Measurements from ENCODE around the gene FABP7.

FABP7 gene

GRCh38 chr6:122798099-122798641, 18.7 kb downstream of the FABP7 start:
- FAIRE-seq: peak; percentile 81
- DNase-seq (ENCODE audit: insufficient read length, low spot score): peak; percentile 4
- no peak for TF ChIP-seq POLR2A (IDR thresholded peaks at IDR 0.05; ENCODE audit: low read depth, low read length)

GRCh38 chr6:122799140-122799745, 19.7 kb downstream of the FABP7 start:
- no peak for TF ChIP-seq POLR2A (IDR thresholded peaks at IDR 0.05; ENCODE audit: low read depth, low read length)
- FAIRE-seq: no peak
- DNase-seq (ENCODE audit: insufficient read length, low spot score): no peak

GRCh38 chr6:122799916-122800686, 20.6 kb downstream of the FABP7 start:
- TF ChIP-seq POLR2A (IDR thresholded peaks at IDR 0.05; ENCODE audit: low read depth, low read length): no peak
- FAIRE-seq (no peak), DNase-seq (ENCODE audit: insufficient read length, low spot score) (no peak)

- no peak for FAIRE-seq
- no peak for TF ChIP-seq POLR2A (IDR thresholded peaks at IDR 0.05; ENCODE audit: low read depth, low read length)
- no peak for DNase-seq (ENCODE audit: insufficient read length, low spot score)
Measured at GRCh38 chr6:122800906-122801305, 21.4 kb downstream of the FABP7 start.

GRCh38 chr6:122801397-122801796, 21.9 kb downstream of the FABP7 start:
- no peak for TF ChIP-seq POLR2A (IDR thresholded peaks at IDR 0.05; ENCODE audit: low read depth, low read length)
- no peak for FAIRE-seq
- DNase-seq (ENCODE audit: insufficient read length, low spot score): no peak

- TF ChIP-seq POLR2A (IDR thresholded peaks at IDR 0.05; ENCODE audit: low read depth, low read length): no peak
- FAIRE-seq: no peak
- no peak for DNase-seq (ENCODE audit: insufficient read length, low spot score)
Measured at GRCh38 chr6:122803171-122803661, 23.7 kb downstream of the FABP7 start.

GRCh38 chr6:122804962-122805485, 25.5 kb downstream of the FABP7 start:
- no peak for DNase-seq (ENCODE audit: insufficient read length, low spot score)
- TF ChIP-seq POLR2A (IDR thresholded peaks at IDR 0.05; ENCODE audit: low read depth, low read length): no peak
- no peak for FAIRE-seq

GRCh38 chr6:122806291-122806690, 26.8 kb downstream of the FABP7 start:
- DNase-seq (ENCODE audit: insufficient read length, low spot score) (no peak), FAIRE-seq (no peak)
- no peak for TF ChIP-seq POLR2A (IDR thresholded peaks at IDR 0.05; ENCODE audit: low read depth, low read length)

GRCh38 chr6:122808121-122808885, 28.8 kb downstream of the FABP7 start:
- TF ChIP-seq POLR2A (IDR thresholded peaks at IDR 0.05; ENCODE audit: low read depth, low read length): no peak
- FAIRE-seq: no peak
- no peak for DNase-seq (ENCODE audit: insufficient read length, low spot score)

GRCh38 chr6:122809001-122809400, 29.5 kb downstream of the FABP7 start:
- no peak for FAIRE-seq
- TF ChIP-seq POLR2A (IDR thresholded peaks at IDR 0.05; ENCODE audit: low read depth, low read length): no peak
- DNase-seq (ENCODE audit: insufficient read length, low spot score): no peak

GRCh38 chr6:122809691-122810090, 30.2 kb downstream of the FABP7 start:
- no peak for TF ChIP-seq POLR2A (IDR thresholded peaks at IDR 0.05; ENCODE audit: low read depth, low read length)
- no peak for FAIRE-seq
- DNase-seq (ENCODE audit: insufficient read length, low spot score): no peak

- DNase-seq (ENCODE audit: insufficient read length, low spot score): no peak
- FAIRE-seq: no peak
- TF ChIP-seq POLR2A (IDR thresholded peaks at IDR 0.05; ENCODE audit: low read depth, low read length): no peak
Measured at GRCh38 chr6:122810189-122810588, 30.7 kb downstream of the FABP7 start.

- FAIRE-seq (no peak), DNase-seq (ENCODE audit: insufficient read length, low spot score) (no peak)
- TF ChIP-seq POLR2A (IDR thresholded peaks at IDR 0.05; ENCODE audit: low read depth, low read length): no peak
Measured at GRCh38 chr6:122817358-122817757, 37.8 kb downstream of the FABP7 start.

- DNase-seq (ENCODE audit: insufficient read length, low spot score) (no peak), FAIRE-seq (no peak)
Measured at GRCh38 chr6:122817766-122818165, 38.2 kb downstream of the FABP7 start.

More at GRCh38 chr6:122817766-122818165, 38.2 kb downstream of the FABP7 start:
- no peak for TF ChIP-seq POLR2A (IDR thresholded peaks at IDR 0.05; ENCODE audit: low read depth, low read length)

Data from H54 (cell line).